NCI-H1694 (cell line): Measurements from ENCODE around the gene RYR1.
"Not testable (repeated sequence)": the region's sequence is repeated elsewhere in the genome, so short reads cannot be mapped to it uniquely, and the experiment has no call there.

ENCODE experiments used
- DNase-seq: peaks from one replicate; lab custom pipeline; 2025; lab: John Stamatoyannopoulos, UW

The RYR1 gene

GRCh38 chr19:38490861-38491260 is 57.4 kb downstream of the RYR1 start:
- DNase-seq, result no peak

GRCh38 chr19:38492181-38492813 is 58.8 kb downstream of the RYR1 start:
- DNase-seq, result no peak

GRCh38 chr19:38494379-38494778 is 60.9 kb downstream of the RYR1 start:
- DNase-seq, result no peak

- DNase-seq, result not testable (repeated sequence)
Observed at GRCh38 chr19:38495375-38495774, 61.9 kb downstream of the RYR1 start.

GRCh38 chr19:38496116-38496515 is 62.6 kb downstream of the RYR1 start:
- no peak for DNase-seq

GRCh38 chr19:38496603-38497487 is 63.4 kb downstream of the RYR1 start:
- DNase-seq, result no peak

- DNase-seq, result no peak
Observed at GRCh38 chr19:38497907-38498306, 64.4 kb downstream of the RYR1 start.

- no peak for DNase-seq
Observed at GRCh38 chr19:38499532-38499931, 66.0 kb downstream of the RYR1 start.

- no peak for DNase-seq
Observed at GRCh38 chr19:38500450-38500849, 67.0 kb downstream of the RYR1 start.

GRCh38 chr19:38502410-38503076 is 69.1 kb downstream of the RYR1 start:
- DNase-seq, result no peak

GRCh38 chr19:38503077-38503410 is 69.6 kb downstream of the RYR1 start:
- DNase-seq, result no peak

- no peak for DNase-seq
Observed at GRCh38 chr19:38505958-38506357, 72.5 kb downstream of the RYR1 start.

- DNase-seq, result no peak
Observed at GRCh38 chr19:38506375-38506722, 72.9 kb downstream of the RYR1 start.

GRCh38 chr19:38506723-38507550 is 73.4 kb downstream of the RYR1 start:
- no peak for DNase-seq

GRCh38 chr19:38507551-38508127 is 74.1 kb downstream of the RYR1 start:
- no peak for DNase-seq

GRCh38 chr19:38508507-38508906 is 75.0 kb downstream of the RYR1 start:
- no peak for DNase-seq

- no peak for DNase-seq
Observed at GRCh38 chr19:38509027-38509426, 75.5 kb downstream of the RYR1 start.

- no peak for DNase-seq
Observed at GRCh38 chr19:38511074-38511708, 77.7 kb downstream of the RYR1 start.

GRCh38 chr19:38512277-38512676 is 78.8 kb downstream of the RYR1 start:
- no peak for DNase-seq

- not testable (repeated sequence) for DNase-seq
Observed at GRCh38 chr19:38513156-38513555, 79.7 kb downstream of the RYR1 start.

GRCh38 chr19:38513762-38514167 is 80.3 kb downstream of the RYR1 start:
- no peak for DNase-seq
